ENCODE results near the gene FMO4.

- no peak for TF ChIP-seq CTCF (IDR thresholded peaks at IDR 0.05; ENCODE audit: low read depth, low read length, poor library complexity, severe bottlenecking)
- no peak for TF ChIP-seq EZH2phosphoT487 (IDR thresholded peaks at IDR 0.05; ENCODE audit: borderline replicate concordance, low read length)
Observed at GRCh38 chr1:171270806-171271205, 43.2 kb upstream of the FMO4 start.

Measured in DOHH2 (cell line).